Thyroid gland (tissue), 4 donors: ENCODE data around the gene DPP7. TPM values are rescaled to one million over a fixed set of nuclear protein-coding genes. Genes with fewer than 3 reads are reported as not detected.

Experiments
- DNase-seq, 2 donors: peaks; one replicate each; pipeline ENCODE4 v3.0.0-alpha.2; 2019
- H3K27ac ChIP-seq, 3 donors: fragments of 200-600 bp; sonication (generic); 1 replicate in 2 of 3; 2 replicates in 1 of 3; pipeline ENCODE4 v1.5.1; 2016 to 2019; ENCODE audit warnings: mild to moderate bottlenecking in 1 of 3, moderate library complexity in 1 of 3
- H3K27me3 ChIP-seq: fragments of 200-600 bp; sonication (generic); one replicate; pipeline ENCODE4 v1.5.1; 2019
- H3K36me3 ChIP-seq, 2 donors: fragments of 200-600 bp; sonication (generic); one replicate each; pipeline ENCODE4 v1.5.1; 2016 to 2019
- H3K4me1 ChIP-seq, 2 donors: fragments of 200-600 bp; sonication (generic); one replicate each; pipeline ENCODE4 v1.5.1; 2017 to 2019
- H3K4me3 ChIP-seq, 3 donors: fragments of 200-600 bp; sonication (generic); replicated peaks in 1 of 3; 1 replicate in 2 of 3; 2 replicates in 1 of 3; pipeline ENCODE4 v1.5.1; 2016; ENCODE audit warnings: mild to moderate bottlenecking in 1 of 3
- H3K9me3 ChIP-seq: fragments of 200-600 bp; sonication (generic); one replicate; pipeline ENCODE4 v1.5.1; 2017
- POLR2A ChIP-seq, 2 donors: fragments of 450-650 bp; IDR thresholded peaks; one replicate each; pipeline ENCODE4 v1.6.1; 2017; ENCODE audit warnings: antibody characterized with exemption in 2 of 2, mild to moderate bottlenecking in 2 of 2, moderate library complexity in 1 of 2
- WGBS, 2 donors: methylation state at CpG; one replicate each; pipeline ENCODE4 v1.1.5; 2017; 5-methylcytosine and 5-hydroxymethylcytosine counted together
- intact Hi-C: fragments of 100-400 bp; cut with DNase I; formaldehyde crosslinking; loops from one replicate; pipeline ENCODE4 v1.15.1; 2023
- total RNA-seq, 4 donors: library from RNA; depleted of rRNA; stranded (reverse); fragments of >200 nt; gene quantifications; one replicate each; pipeline ENCODE4 v1.2.3, GENCODE V29; 2016
- TF ChIP-seq, protein P1 (sequence below), 6 experiments: fragments of 200-600 bp in 3 of 6; fragments of 450-650 bp in 3 of 6; sonication (generic) in 3 of 6; IDR thresholded peaks; one replicate each; pipeline ENCODE4 v1.5.1; 2016 to 2019; ENCODE audit warnings: antibody characterized with exemption in 6 of 6, mild to moderate bottlenecking in 2 of 6, inconsistent platforms in 1 of 6, moderate library complexity in 1 of 6

DPP7 gene
- total RNA-seq, 4 donors from 2014 or later: 120 to 209 (median 157) TPM

DNA sequence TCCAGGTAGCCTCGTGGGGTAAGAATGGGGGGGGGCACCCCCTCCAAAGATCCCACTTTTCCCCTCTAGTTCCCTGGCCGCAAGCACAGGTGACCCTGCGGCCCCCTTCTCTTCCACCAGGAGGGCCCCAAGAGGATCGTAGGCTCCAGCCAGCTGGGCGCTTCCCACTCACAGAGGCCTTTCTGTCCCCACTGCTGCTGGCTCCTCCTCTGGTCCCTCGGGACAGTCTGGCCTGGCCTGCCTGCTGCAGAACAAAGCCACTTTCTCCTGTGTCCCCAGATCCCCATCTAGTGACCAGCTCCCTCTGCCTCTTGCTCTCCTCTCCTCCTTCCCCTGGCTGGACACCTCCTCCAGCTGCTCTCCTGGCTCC, 43.6 kb downstream of the DPP7 start:
- intact Hi-C loops: no loop called here
- H3K9me3 ChIP-seq: no peaks in the 10 kb centered on the region
- H3K4me1 ChIP-seq: peaks cover 6 to 14% of the 10 kb centered on the region in 2 donors
- H3K27ac ChIP-seq: peak overlapping the region; percentile 56 to 83 (median 73)
- DNase-seq: no peak
- TF ChIP-seq, protein P1, sequence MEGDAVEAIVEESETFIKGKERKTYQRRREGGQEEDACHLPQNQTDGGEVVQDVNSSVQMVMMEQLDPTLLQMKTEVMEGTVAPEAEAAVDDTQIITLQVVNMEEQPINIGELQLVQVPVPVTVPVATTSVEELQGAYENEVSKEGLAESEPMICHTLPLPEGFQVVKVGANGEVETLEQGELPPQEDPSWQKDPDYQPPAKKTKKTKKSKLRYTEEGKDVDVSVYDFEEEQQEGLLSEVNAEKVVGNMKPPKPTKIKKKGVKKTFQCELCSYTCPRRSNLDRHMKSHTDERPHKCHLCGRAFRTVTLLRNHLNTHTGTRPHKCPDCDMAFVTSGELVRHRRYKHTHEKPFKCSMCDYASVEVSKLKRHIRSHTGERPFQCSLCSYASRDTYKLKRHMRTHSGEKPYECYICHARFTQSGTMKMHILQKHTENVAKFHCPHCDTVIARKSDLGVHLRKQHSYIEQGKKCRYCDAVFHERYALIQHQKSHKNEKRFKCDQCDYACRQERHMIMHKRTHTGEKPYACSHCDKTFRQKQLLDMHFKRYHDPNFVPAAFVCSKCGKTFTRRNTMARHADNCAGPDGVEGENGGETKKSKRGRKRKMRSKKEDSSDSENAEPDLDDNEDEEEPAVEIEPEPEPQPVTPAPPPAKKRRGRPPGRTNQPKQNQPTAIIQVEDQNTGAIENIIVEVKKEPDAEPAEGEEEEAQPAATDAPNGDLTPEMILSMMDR (IDR thresholded peaks at IDR 0.05): peak in 1 of 6 experiments; percentile 12
- TF ChIP-seq POLR2A (IDR thresholded peaks at IDR 0.05): no peak
- WGBS, 2 donors: 13 to 29% methylated on average over 3 to 6 of the region's 6 CpGs
- H3K27me3 ChIP-seq: no peaks in the 10 kb centered on the region
- H3K36me3 ChIP-seq: no peaks in the 10 kb centered on the region
- H3K4me3 ChIP-seq: peak overlapping the region in 1 of 3 donors; percentile 19

DNA sequence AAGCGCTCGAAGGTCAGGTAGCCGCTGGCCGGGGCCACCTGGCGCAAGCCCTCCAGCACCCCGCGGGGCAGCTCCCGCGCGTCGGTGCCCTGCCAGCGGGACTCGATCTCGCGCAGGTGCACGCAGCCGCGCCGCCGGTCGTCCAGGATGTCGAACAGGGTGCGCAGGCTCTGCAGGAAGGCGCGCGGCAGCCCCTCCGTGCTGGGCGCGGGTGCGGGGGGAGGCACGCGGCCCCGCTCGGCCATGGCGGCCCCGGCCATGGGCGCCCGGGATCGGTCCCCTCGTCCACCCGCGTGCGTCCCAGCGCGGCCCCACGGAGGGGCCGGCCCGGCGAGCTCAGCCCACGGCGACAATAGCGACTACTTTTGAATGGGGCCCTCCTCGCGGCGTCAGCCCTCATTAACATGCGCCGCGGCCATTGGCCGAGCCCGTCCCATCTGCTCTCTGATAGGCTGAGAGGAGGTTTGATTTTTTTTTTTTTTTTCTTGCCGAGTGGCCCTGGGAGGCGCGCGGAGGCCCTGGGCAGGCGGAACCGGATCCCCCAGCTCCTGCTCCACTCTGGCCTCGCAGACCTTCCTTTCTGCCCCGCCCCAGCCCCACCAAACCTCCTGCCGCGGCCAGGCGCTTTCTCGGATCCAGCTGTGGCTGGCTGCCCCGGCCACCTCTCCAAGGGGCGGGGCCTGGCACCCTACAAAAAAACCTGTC, 44.2 kb downstream of the DPP7 start, which contains the start of gene SAPCD2:
Gene SAPCD2, minus strand, starts transcription at position 357 of the 705 bp plus-strand sequence. Its CDS starts 97 bp downstream, at position 260.
- Histone ChIP-seq H3K27ac (peak within 1 kb of the TSS; percentile 56 to 83 (median 73)), H3K4me3 (peak within 1 kb of the TSS in 2 of 3 donors; percentile 37 to 44)

DNA sequence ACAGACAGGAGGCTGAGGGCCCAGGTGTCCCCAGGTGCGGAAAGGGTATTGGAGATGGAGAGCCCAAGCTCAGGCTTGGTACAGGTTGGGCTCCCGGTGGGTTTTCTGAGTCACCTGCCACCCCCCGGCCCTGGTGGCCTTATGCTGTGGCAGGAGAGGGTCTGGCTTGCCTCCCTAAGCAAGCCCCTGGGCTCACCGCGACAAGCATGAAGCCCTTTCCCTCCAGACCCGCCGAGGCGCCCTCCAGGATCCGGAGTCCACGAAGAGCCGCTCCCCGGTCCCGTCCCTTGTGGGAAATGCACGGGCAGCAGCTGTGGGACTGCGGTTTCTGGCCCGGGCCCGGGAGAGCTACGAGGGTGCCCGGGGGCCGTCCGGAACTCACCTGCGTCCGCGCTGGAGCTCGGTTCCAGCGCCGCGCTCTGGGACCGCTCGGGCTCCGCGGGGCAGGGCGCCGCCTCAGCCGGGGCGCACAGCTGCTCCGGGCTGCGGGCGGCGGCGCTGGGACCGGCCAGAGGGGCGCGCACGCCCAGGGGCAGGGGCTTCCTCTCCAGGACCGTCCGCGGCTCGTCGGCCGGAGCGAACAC, 44.9 kb downstream of the DPP7 start:
- H3K9me3 ChIP-seq: no peaks in the 10 kb centered on the region
- H3K27ac ChIP-seq: no peak overlapping the region
- no peaks in the 10 kb centered on the region for H3K27me3 ChIP-seq
- no peaks in the 10 kb centered on the region for H3K36me3 ChIP-seq
- peaks cover 6 to 14% of the 10 kb centered on the region in 2 donors for H3K4me1 ChIP-seq
- DNase-seq: no peak
- H3K4me3 ChIP-seq: no peak overlapping the region
- intact Hi-C loops: loop anchor here (5.0 kb wide), 1 partner anchor 282 kb away; no protein-coding TSS in a partner anchor
- TF ChIP-seq, protein P1 (IDR thresholded peaks at IDR 0.05): no peak
- no peak for TF ChIP-seq POLR2A (IDR thresholded peaks at IDR 0.05)
- WGBS, 2 donors: 13 to 71% methylated on average over 1 to 3 of the region's 52 CpGs

More for the DNA sequence above, 44.2 kb downstream of the DPP7 start, which contains the start of gene SAPCD2:
- Histone ChIP-seq H3K4me1 (peaks cover 6 to 14% of the 10 kb centered on the region in 2 donors), H3K9me3 (no peaks in the 10 kb centered on the region), H3K27me3 (no peaks in the 10 kb centered on the region), H3K36me3 (no peaks in the 10 kb centered on the region)
- peak; percentile 93 to 95 for DNase-seq
- 1% methylated on average over 28 to 34 of the region's 74 CpGs for WGBS, 2 donors
- intact Hi-C loops: no loop called here
- TF ChIP-seq POLR2A (IDR thresholded peaks at IDR 0.05): peak in 1 of 2 donors; percentile 21
- TF ChIP-seq, protein P1 (IDR thresholded peaks at IDR 0.05): peak in 1 of 6 experiments; percentile 11

DNA sequence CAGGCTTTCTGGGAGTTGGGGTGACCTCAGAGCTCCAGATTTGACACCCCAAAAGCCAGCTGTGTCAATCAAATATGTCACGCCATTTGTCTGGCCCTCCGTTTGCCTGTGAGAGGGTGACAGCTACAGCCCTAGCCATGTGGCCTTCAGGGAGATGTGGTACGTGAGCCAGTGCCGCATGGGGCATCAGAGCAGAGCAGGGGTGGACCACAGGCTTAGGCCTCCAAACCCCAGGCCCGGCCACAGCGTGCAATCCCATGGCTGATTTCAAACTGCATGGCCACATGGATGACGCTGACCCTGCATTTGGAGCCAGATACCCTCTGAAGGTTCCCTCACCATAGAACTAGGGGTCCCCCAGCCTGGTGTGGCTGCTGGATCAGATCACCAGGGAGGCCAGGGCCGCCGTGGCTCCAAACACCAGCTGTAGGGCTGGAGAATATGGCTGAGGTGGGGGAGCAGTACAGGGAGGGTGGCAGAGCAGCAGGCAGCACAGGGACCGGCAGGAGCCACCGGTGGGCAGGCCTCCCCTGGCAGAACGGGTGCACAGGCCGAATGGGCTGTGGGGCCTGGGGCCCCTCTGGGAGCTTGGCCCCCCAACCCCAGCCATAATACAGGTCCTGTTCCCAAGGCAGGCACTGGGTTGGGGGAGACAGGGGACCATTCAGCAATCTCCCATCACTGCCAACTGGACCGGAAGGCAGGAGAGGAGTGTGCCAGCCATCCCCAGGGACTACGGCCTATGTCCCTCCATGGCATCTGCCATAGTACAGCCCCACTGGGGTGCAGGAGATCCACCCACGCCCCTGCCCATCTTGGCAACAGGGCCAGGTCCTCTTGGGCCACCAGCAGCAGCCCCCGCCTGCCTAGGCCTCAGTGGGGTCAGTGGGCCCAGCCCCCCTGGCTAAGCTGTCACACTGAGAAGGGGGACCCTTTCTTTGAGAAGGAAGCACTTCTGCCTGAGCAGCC, 45.7 kb downstream of the DPP7 start:
- Histone ChIP-seq H3K27ac (no peak overlapping the region), H3K36me3 (no peaks in the 10 kb centered on the region), H3K4me3 (no peak overlapping the region), H3K4me1 (peaks cover 6 to 14% of the 10 kb centered on the region in 2 donors), H3K27me3 (no peaks in the 10 kb centered on the region), H3K9me3 (no peaks in the 10 kb centered on the region)
- intact Hi-C loops: loop anchor here (5.0 kb wide), 1 partner anchor 282 kb away; no protein-coding TSS in a partner anchor
- WGBS, 2 donors: 98 to 100% methylated on average over 4 to 8 of the region's 17 CpGs
- no peak for DNase-seq
- TF ChIP-seq, protein P1 (IDR thresholded peaks at IDR 0.05): no peak
- no peak for TF ChIP-seq POLR2A (IDR thresholded peaks at IDR 0.05)
